K562 (cell line): ENCODE data around the gene DBP. TPM values are rescaled to one million over a fixed set of nuclear protein-coding genes. Genes with fewer than 3 reads are reported as not detected.

Experiments used
- ATF4 ChIP-seq: fragments of 450-650 bp; formaldehyde crosslinking; IDR thresholded peaks from 2 replicates; pipeline ENCODE4 v1.4.0; 2022; ENCODE audit warnings: mild to moderate bottlenecking, moderate library complexity
- BCLAF1 ChIP-seq, 2 experiments: fragments of 450-650 bp in 1 of 2; IDR thresholded peaks; 2 replicates each; pipeline ENCODE4 v1.6.1; 2011 to 2017; ENCODE audit warnings: low read depth in 2 of 2, antibody characterized with exemption in 1 of 2, borderline replicate concordance in 1 of 2, low read length in 1 of 2, mild to moderate bottlenecking in 1 of 2, mixed read lengths in 1 of 2; ENCODE audit not compliant: control insufficient read depth in 1 of 2
- CREB3 ChIP-seq: fragments of 450-650 bp; conservative IDR thresholded peaks from 2 replicates; pipeline ENCODE4 v1.6.1; 2016; ENCODE audit warnings: missing genetic modification characterization, low read depth, mild to moderate bottlenecking, missing compliant biosample characterization, moderate library complexity
- DNMT1 ChIP-seq: fragments of 450-650 bp; IDR thresholded peaks from 2 replicates; pipeline ENCODE4 v1.6.1; 2016; ENCODE audit warnings: antibody characterized with exemption, mild to moderate bottlenecking
- DPF2 ChIP-seq: fragments of 450-650 bp; IDR thresholded peaks from 2 replicates; pipeline ENCODE4 v1.6.1; 2016
- FUS ChIP-seq: fragments of 200-400 bp; formaldehyde crosslinking; optimal IDR thresholded peaks from 2 replicates; pipeline ENCODE3; 2017; ENCODE audit warnings: low read depth, low read length
- GATAD2A ChIP-seq: fragments of 450-650 bp; IDR thresholded peaks from 2 replicates; pipeline ENCODE4 v1.6.1; 2017
- HLTF ChIP-seq: fragments of 450-650 bp; IDR thresholded peaks from 2 replicates; pipeline ENCODE4 v1.6.1; 2016
- MAFK ChIP-seq: IDR thresholded peaks from 2 replicates; pipeline ENCODE4 v1.6.1; 2011; ENCODE audit warnings: low read length, improper control_type of control experiment
- MCM5 ChIP-seq: fragments of 450-650 bp; IDR thresholded peaks from 2 replicates; pipeline ENCODE4 v1.6.1; 2016; ENCODE audit warnings: low read depth
- NR3C1 ChIP-seq: sonication (generic); formaldehyde crosslinking; IDR thresholded peaks from 2 replicates; pipeline ENCODE4 v1.8.1; 2022; ENCODE audit warnings: missing genetic modification reagents
- RFX5 ChIP-seq: IDR thresholded peaks from 2 replicates; pipeline ENCODE4 v1.6.1; 2011; ENCODE audit warnings: low read depth, mild to moderate bottlenecking, improper control_type of control experiment, low read length
- SP1 ChIP-seq: sonication (generic); formaldehyde crosslinking; IDR thresholded peaks from 2 replicates; pipeline ENCODE4 v1.8.1; 2022; ENCODE audit warnings: mild to moderate bottlenecking, missing genetic modification reagents
- SREBF1 ChIP-seq: fragments of 150-350 bp; IDR thresholded peaks from 2 replicates; pipeline ENCODE4 v1.6.1; 2014; ENCODE audit warnings: antibody characterized with exemption, low read depth, low read length, borderline replicate concordance
- TBL1XR1 ChIP-seq, 2 experiments: IDR thresholded peaks; 2 replicates each; pipeline ENCODE4 v1.6.1; 2012; ENCODE audit warnings: improper control_type of control experiment in 2 of 2, low read length in 2 of 2, mild to moderate bottlenecking in 1 of 2
- TSC22D4 ChIP-seq: fragments of 450-650 bp; IDR thresholded peaks from 2 replicates; pipeline ENCODE4 v1.6.1; 2016; ENCODE audit warnings: missing genetic modification characterization, missing biosample characterization, control low read depth
- YY1 ChIP-seq, 3 experiments: IDR thresholded peaks; 2 replicates each; pipeline ENCODE4 v1.6.1; 2011; ENCODE audit warnings: low read length in 2 of 3, mild to moderate bottlenecking in 2 of 3, moderate library complexity in 2 of 3, borderline replicate concordance in 1 of 3, control low read depth in 1 of 3, low read depth in 1 of 3; ENCODE audit not compliant: insufficient read depth in 3 of 3, insufficient replicate concordance in 2 of 3, control insufficient read depth in 1 of 3, insufficient read length in 1 of 3; ENCODE audit errors: extremely low read depth in 1 of 3
- ZBTB1 ChIP-seq: sonication (generic); formaldehyde crosslinking; IDR thresholded peaks from 2 replicates; pipeline ENCODE4 v1.8.1; 2023; ENCODE audit warnings: missing genetic modification reagents, low read depth, mild to moderate bottlenecking, borderline replicate concordance
- ZBTB34 ChIP-seq: fragments of 250-450 bp; sonication (Bioruptor Pico); IDR thresholded peaks from 2 replicates; pipeline ENCODE4 v1.8.0; 2021; ENCODE audit warnings: mild to moderate bottlenecking, moderate library complexity
- ZNF134 ChIP-seq: fragments of 250-450 bp; sonication (Bioruptor Pico); conservative IDR thresholded peaks from 2 replicates; pipeline ENCODE4 v1.4.0; 2020
- ZNF324 ChIP-seq: fragments of 250-450 bp; sonication (Bioruptor Pico); IDR thresholded peaks from 2 replicates; pipeline ENCODE4 v1.4.0; 2020; ENCODE audit warnings: mild to moderate bottlenecking
- ZNF696 ChIP-seq: fragments of 250-450 bp; sonication (Bioruptor Pico); conservative IDR thresholded peaks from 2 replicates; pipeline ENCODE4 v1.4.0; 2020; ENCODE audit warnings: mild to moderate bottlenecking, moderate library complexity
- polyA plus RNA-seq, 8 experiments: library from polyadenylated mRNA; depleted of rRNA in 4 of 8; stranded (reverse) in 5 of 8; unstranded in 3 of 8; fragments of >200 nt; fragmentation: Nextera tagmentation in 2 of 8; fragmentation: Illumina TruSeq in 1 of 8; extraction: Ambion mirVana in 2 of 8; extraction: Trizol in 1 of 8; gene quantifications; 2 replicates each; pipeline versions ENCODE4 v1.2.1 to v1.2.3, GENCODE V29; 2011 to 2014; ENCODE audit warnings: inconsistent platforms in 1 of 8, missing spikeins in 1 of 8
- total RNA-seq, 7 experiments: library from RNA; depleted of rRNA in 6 of 7; stranded (reverse); fragments of >200 nt in 6 of 7; fragmentation: Illumina TruSeq in 2 of 7; extraction: Trizol in 2 of 7; gene quantifications; 2 replicates each; pipeline versions ENCODE4 v1.2.1 to v1.2.3, GENCODE V29; 2011 to 2021; ENCODE audit warnings: low replicate concordance in 1 of 7

The DBP gene
- total and polyA plus RNA-seq, 9 of the 15 experiments (the other 6 are each of a cell fraction or from before 2014, with no cell fraction given), result 0.25 to 5.5 (median 1.8) TPM

- no peak for TF ChIP-seq BCLAF1 (IDR thresholded peaks at IDR 0.05; ENCODE audit: borderline replicate concordance in 1 of 2, control insufficient read depth in 1 of 2, low read depth in 2 of 2, low read length in 1 of 2)
- TF ChIP-seq DNMT1, result no peak
- no peak for TF ChIP-seq ZNF696 (CRISPR knock-in tag)
- TF ChIP-seq GATAD2A, result no peak
- TF ChIP-seq DPF2, result peak; percentile 76; the same call in 1 of the 2 replicates
- no peak for TF ChIP-seq SP1 (CRISPR knock-in tag)
- no peak for TF ChIP-seq TSC22D4 (tag)
- no peak for TF ChIP-seq MAFK
- no peak for TF ChIP-seq FUS
- TF ChIP-seq ZNF324 (CRISPR knock-in tag), result 0 out of 2 replicates have a peak, but pooled peaks have one; percentile 38
- TF ChIP-seq YY1 (IDR thresholded peaks at IDR 0.05; ENCODE audit: borderline replicate concordance in 1 of 3, control insufficient read depth in 1 of 3, extremely low read depth in 1 of 3, insufficient read depth in 3 of 3, insufficient read length in 1 of 3, insufficient replicate concordance in 2 of 3, low read depth in 1 of 3, low read length in 2 of 3), result no peak
- peak; percentile 4; the same call in 1 of the 2 replicates for TF ChIP-seq HLTF
- TF ChIP-seq SREBF1, result no peak
- TF ChIP-seq RFX5, result no peak
- no peak for TF ChIP-seq ATF4
- no peak for TF ChIP-seq NR3C1 (CRISPR knock-in tag)
- TF ChIP-seq ZNF134, result no peak
- TF ChIP-seq MCM5, result no peak
- TF ChIP-seq TBL1XR1 (IDR thresholded peaks at IDR 0.05; ENCODE audit: low read length in 2 of 2), result no peak
- no peak for TF ChIP-seq ZBTB34 (CRISPR knock-in tag)
- TF ChIP-seq ZBTB1 (CRISPR knock-in tag), result no peak
- no peak for TF ChIP-seq CREB3 (tag)
Measured at GRCh38 chr19:48619692-48620585, 17.2 kb downstream of the DBP start (continued).
